Measurements from ENCODE around the gene GPR4. TPM values are rescaled to one million over a fixed set of nuclear protein-coding genes. Genes with fewer than 3 reads are reported as not detected.

GPR4 gene
- total RNA-seq, 2 experiments from 2014 or later: not detected

GRCh38 chr19:45569619-45570421 is 32.2 kb downstream of the GPR4 start:
- intact Hi-C loops (cut with DNase I, micrococcal nuclease): loop anchor here in 1 of 2 experiments (1.0 to 2.0 kb wide), 2 partner anchors 27 to 47 kb away; no protein-coding TSS in a partner anchor
- Mint-ChIP-seq H3K27me3 (no peaks in the 10 kb centered on the region), H3K9me3 (ENCODE audit: low read depth) (no peaks in the 10 kb centered on the region), H3K36me3 (ENCODE audit: low read depth) (peaks cover 3% of the 10 kb centered on the region), H3K4me1 (peaks cover 4% of the 10 kb centered on the region), H3K27ac (peak overlapping the region; percentile 49), H3K4me3 (no peak overlapping the region)
- CTCF ChIA-PET: interaction anchor here (0.7 to 1.8 kb wide), 4 partner anchors 11 to 108 kb away, joined by 3 to 8 read pairs (median 5); no protein-coding TSS in a partner anchor
- DNase-seq (peak; percentile 84), ATAC-seq (peak; percentile 87)
- POLR2A ChIA-PET: no interaction called here

- POLR2A ChIA-PET: no interaction called here
- DNase-seq (no peak), ATAC-seq (peak; percentile 51)
- peaks cover 12% of the 10 kb centered on the region for H3K4me1 Mint-ChIP-seq
- H3K27me3 Mint-ChIP-seq: no peaks in the 10 kb centered on the region
- intact Hi-C loops (cut with DNase I, micrococcal nuclease): loop anchor here in 1 of 2 experiments (2.0 kb wide), 1 partner anchor 28 kb away; no protein-coding TSS in a partner anchor
- CTCF ChIA-PET: no interaction called here
- peaks cover 3% of the 10 kb centered on the region for H3K36me3 Mint-ChIP-seq (ENCODE audit: low read depth)
- no peak overlapping the region for H3K4me3 Mint-ChIP-seq
- H3K27ac Mint-ChIP-seq: no peak overlapping the region
- H3K9me3 Mint-ChIP-seq (ENCODE audit: low read depth): no peaks in the 10 kb centered on the region
These were observed 33.3 kb downstream of the GPR4 start for GRCh38 chr19:45568732-45569131.

DNA sequence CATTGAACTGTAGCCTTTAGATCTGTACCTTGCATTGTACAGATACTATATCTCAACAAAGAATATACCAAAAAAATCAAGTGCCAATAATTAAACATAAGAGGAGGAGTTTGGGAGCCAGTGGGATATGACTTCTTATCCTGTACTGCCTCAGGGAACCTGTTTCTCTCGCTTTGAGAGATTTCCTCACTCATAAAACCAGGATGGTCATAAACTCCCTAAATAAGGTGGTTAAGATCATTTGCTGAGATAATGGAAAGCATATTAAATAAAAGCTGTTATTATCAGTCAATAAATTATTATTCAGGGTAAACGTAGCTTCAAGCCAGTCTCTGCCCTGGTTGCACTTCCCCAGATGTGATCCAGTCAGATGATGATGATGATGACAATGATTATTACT is 34.4 kb downstream of the GPR4 start:
- ChIA-PET POLR2A (interaction anchor here (0.6 kb wide), 1 partner anchor 9 kb away, joined by 3 read pairs; no protein-coding TSS in a partner anchor), CTCF (interaction anchor here (0.7 to 2.5 kb wide), 4 partner anchors 8 to 40 kb away, joined by 3 to 14 read pairs (median 4); no protein-coding TSS in a partner anchor)
- Mint-ChIP-seq H3K9me3 (ENCODE audit: low read depth) (no peaks in the 10 kb centered on the region), H3K4me1 (peaks cover 21% of the 10 kb centered on the region), H3K36me3 (ENCODE audit: low read depth) (peaks cover 3% of the 10 kb centered on the region), H3K27ac (no peak overlapping the region), H3K27me3 (no peaks in the 10 kb centered on the region), H3K4me3 (no peak overlapping the region)
- intact Hi-C loops (cut with DNase I, micrococcal nuclease): loop anchor here in 1 of 2 experiments (2.0 kb wide), 1 partner anchor 29 kb away; no protein-coding TSS in a partner anchor
- DNase-seq: no peak
- ATAC-seq: no peak

- H3K4me1 Mint-ChIP-seq: peaks cover 24% of the 10 kb centered on the region
- ChIA-PET CTCF (no interaction called here), POLR2A (no interaction called here)
- no peak for DNase-seq
- H3K4me3 Mint-ChIP-seq: no peak overlapping the region
- H3K27me3 Mint-ChIP-seq: no peaks in the 10 kb centered on the region
- H3K27ac Mint-ChIP-seq: peak overlapping the region; percentile 30
- H3K9me3 Mint-ChIP-seq (ENCODE audit: low read depth): no peaks in the 10 kb centered on the region
- intact Hi-C loops (cut with DNase I, micrococcal nuclease): loop anchor here in 1 of 2 experiments (5.0 kb wide), 1 partner anchor 122 kb away; no protein-coding TSS in a partner anchor
- ATAC-seq: peak; percentile 48
- H3K36me3 Mint-ChIP-seq (ENCODE audit: low read depth): no peaks in the 10 kb centered on the region
These were observed 37.8 kb downstream of the GPR4 start for GRCh38 chr19:45564131-45564780.

DNA sequence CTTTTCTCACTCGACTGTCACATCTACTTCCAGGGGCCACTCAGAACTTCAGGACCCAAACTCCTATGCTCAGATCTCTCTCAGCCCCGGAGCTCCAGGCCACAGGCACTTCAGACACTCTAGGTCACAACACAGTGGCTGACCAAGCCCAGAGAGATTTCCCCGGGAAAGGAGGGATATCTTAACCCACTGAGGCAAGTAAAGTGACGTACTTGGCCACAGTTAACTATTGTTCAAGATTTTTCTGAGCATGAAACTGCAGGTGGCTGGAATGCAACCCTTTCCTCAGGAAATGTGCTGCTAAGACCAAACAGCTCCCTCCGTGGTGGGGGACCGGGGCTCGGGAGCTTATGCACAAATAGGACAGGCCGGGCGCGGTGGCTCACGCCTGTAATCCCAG is 41.3 kb downstream of the GPR4 start:
- H3K4me3 Mint-ChIP-seq: no peak overlapping the region
- DNase-seq (no peak), ATAC-seq (no peak)
- H3K27ac Mint-ChIP-seq: no peak overlapping the region
- POLR2A ChIA-PET: no interaction called here
- H3K9me3 Mint-ChIP-seq (ENCODE audit: low read depth): no peaks in the 10 kb centered on the region
- H3K4me1 Mint-ChIP-seq: peaks cover 34% of the 10 kb centered on the region
- H3K36me3 Mint-ChIP-seq (ENCODE audit: low read depth): no peaks in the 10 kb centered on the region
- CTCF ChIA-PET: no interaction called here
- no peaks in the 10 kb centered on the region for H3K27me3 Mint-ChIP-seq
- intact Hi-C loops (cut with DNase I, micrococcal nuclease): loop anchor here in 1 of 2 experiments (5.0 kb wide), 1 partner anchor 118 kb away; no protein-coding TSS in a partner anchor

- POLR2A ChIA-PET: no interaction called here
- no peak overlapping the region for H3K27ac Mint-ChIP-seq
- intact Hi-C loops (cut with DNase I, micrococcal nuclease): loop anchor here in 1 of 2 experiments (5.0 kb wide), 1 partner anchor 118 kb away; no protein-coding TSS in a partner anchor
These were observed 42.0 kb downstream of the GPR4 start for GRCh38 chr19:45560038-45560437.

GRCh38 chr19:45558399-45558878 is 43.6 kb downstream of the GPR4 start:
- peak; percentile 99 for ATAC-seq
- Mint-ChIP-seq H3K27ac (peak overlapping the region; percentile 5), H3K4me1 (peaks cover 25% of the 10 kb centered on the region), H3K9me3 (ENCODE audit: low read depth) (no peaks in the 10 kb centered on the region), H3K4me3 (no peak overlapping the region), H3K27me3 (no peaks in the 10 kb centered on the region), H3K36me3 (ENCODE audit: low read depth) (no peaks in the 10 kb centered on the region)
- ChIA-PET CTCF (interaction anchor here (0.5 to 1.7 kb wide), 32 partner anchors 9 to 652 kb away, joined by 3 to 14 read pairs (median 4); partner anchors contain the start of genes APOE, CCDC61, OPA3 and QPCTL), POLR2A (interaction anchor here (0.5 to 1.6 kb wide), 7 partner anchors 9 to 380 kb away, joined by 3 to 11 read pairs (median 3); partner anchors contain the start of genes FOSB and TRAPPC6A)
- DNase-seq: peak; percentile 87
- intact Hi-C loops (cut with DNase I, micrococcal nuclease): loop anchor here (1.0 to 5.0 kb wide), 6 partner anchors 26 to 131 kb away; partner anchors contain the start of genes OPA3 (in 1 of the 2) and PPM1N (in 1 of the 2)

More at GRCh38 chr19:45560038-45560437, 42.0 kb downstream of the GPR4 start:
- no peak for ATAC-seq
- no peaks in the 10 kb centered on the region for H3K9me3 Mint-ChIP-seq (ENCODE audit: low read depth)
- H3K4me3 Mint-ChIP-seq: no peak overlapping the region
- H3K36me3 Mint-ChIP-seq (ENCODE audit: low read depth): no peaks in the 10 kb centered on the region
- H3K4me1 Mint-ChIP-seq: peaks cover 34% of the 10 kb centered on the region
- DNase-seq: no peak
- no peaks in the 10 kb centered on the region for H3K27me3 Mint-ChIP-seq
- CTCF ChIA-PET: interaction anchor here (1.0 kb wide), 1 partner anchor 8 kb away, joined by 4 read pairs; no protein-coding TSS in a partner anchor

DNA sequence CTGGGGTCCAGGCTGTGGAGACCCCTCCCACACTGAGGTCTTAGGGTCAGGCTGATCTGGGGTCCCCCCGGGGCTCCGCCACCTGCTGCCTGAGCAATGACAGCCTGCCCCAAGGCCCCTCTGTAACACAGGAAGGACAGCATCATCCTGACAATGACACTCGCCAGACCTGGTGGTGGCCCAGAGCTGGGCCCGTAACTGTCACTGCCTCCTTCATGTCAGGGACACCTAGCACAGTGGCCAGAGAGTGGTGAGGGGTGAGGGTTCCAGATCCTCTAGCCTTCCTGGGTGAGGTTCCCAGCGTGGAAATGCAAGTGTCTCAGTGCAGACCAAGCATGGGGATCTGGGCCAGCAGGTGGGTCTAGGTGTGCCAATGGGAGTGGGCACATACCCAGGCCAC is 45.2 kb downstream of the GPR4 start:
- peak overlapping the region; percentile 5 for H3K27ac Mint-ChIP-seq
- no peaks in the 10 kb centered on the region for H3K9me3 Mint-ChIP-seq (ENCODE audit: low read depth)
- no peaks in the 10 kb centered on the region for H3K27me3 Mint-ChIP-seq
- ChIA-PET CTCF (interaction anchor here (0.5 to 1.2 kb wide), 3 partner anchors 13 to 182 kb away, joined by 3 read pairs; no protein-coding TSS in a partner anchor), POLR2A (no interaction called here)
- DNase-seq: no peak
- H3K4me3 Mint-ChIP-seq: no peak overlapping the region
- H3K36me3 Mint-ChIP-seq (ENCODE audit: low read depth): peaks cover 5% of the 10 kb centered on the region
- intact Hi-C loops (cut with DNase I, micrococcal nuclease): loop anchor here in 1 of 2 experiments (5.0 kb wide), 1 partner anchor 130 kb away; no protein-coding TSS in a partner anchor
- ATAC-seq: no peak
- peaks cover 17% of the 10 kb centered on the region for H3K4me1 Mint-ChIP-seq

DNA sequence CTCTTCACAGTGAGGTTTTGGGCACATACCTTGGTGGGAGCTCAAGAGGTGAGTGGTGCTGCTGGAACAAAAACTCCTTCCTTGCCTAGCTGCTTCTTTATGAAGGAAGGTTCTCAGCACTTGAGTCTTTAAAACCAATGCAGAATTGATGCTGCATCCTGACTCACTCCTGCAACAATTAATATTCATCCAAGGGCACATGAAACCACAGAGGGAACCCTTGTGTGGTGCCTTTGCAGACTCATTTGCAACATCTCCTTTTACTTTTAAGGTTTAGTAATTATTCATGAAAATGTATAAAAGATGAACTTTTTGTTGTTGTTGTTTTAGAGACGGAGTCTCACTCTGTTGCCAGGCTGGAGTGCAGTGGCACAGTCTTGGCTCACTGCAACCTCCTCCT is 47.5 kb downstream of the GPR4 start:
- DNase-seq: no peak
- Mint-ChIP-seq H3K36me3 (ENCODE audit: low read depth) (peaks cover 8% of the 10 kb centered on the region), H3K27me3 (no peaks in the 10 kb centered on the region), H3K9me3 (ENCODE audit: low read depth) (no peaks in the 10 kb centered on the region), H3K4me3 (no peak overlapping the region), H3K4me1 (peaks cover 10% of the 10 kb centered on the region), H3K27ac (no peak overlapping the region)
- no peak for ATAC-seq
- POLR2A ChIA-PET: interaction anchor here (0.7 kb wide), 1 partner anchor 17 kb away, joined by 4 read pairs; no protein-coding TSS in a partner anchor
- intact Hi-C loops (cut with DNase I, micrococcal nuclease): no loop called here
- CTCF ChIA-PET: no interaction called here

DNA sequence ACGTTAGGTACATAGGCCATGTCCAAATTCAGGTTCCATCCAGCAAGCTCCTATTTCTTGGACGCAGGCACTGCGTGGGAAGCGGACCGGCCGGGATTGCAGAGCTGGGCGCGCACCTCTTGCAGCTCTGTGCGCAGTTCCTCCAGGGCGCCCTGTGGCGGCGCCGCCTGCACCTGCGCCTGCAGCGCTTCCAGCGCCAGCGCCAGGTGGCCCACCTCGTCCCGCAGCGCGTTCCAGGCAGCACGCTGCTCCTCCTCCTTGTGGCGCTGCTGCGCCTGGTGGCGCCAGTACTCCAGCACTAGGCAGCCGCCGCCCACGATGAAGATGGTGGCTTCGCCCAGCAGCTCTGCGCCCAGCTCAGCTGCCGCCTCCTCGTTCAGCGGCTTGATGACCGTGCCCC is 48.5 kb downstream of the GPR4 start:
- CTCF ChIA-PET: interaction anchor here (0.6 kb wide), 1 partner anchor 21 kb away, joined by 3 read pairs; no protein-coding TSS in a partner anchor
- POLR2A ChIA-PET: interaction anchor here (0.8 kb wide), 1 partner anchor 73 kb away, joined by 3 read pairs; no protein-coding TSS in a partner anchor
- H3K4me1 Mint-ChIP-seq: peaks cover 4% of the 10 kb centered on the region
- ATAC-seq (no peak), DNase-seq (no peak)
- peaks cover 8% of the 10 kb centered on the region for H3K36me3 Mint-ChIP-seq (ENCODE audit: low read depth)
- intact Hi-C loops (cut with DNase I, micrococcal nuclease): no loop called here
- H3K9me3 Mint-ChIP-seq (ENCODE audit: low read depth): no peaks in the 10 kb centered on the region
- H3K4me3 Mint-ChIP-seq: no peak overlapping the region
- H3K27me3 Mint-ChIP-seq: no peaks in the 10 kb centered on the region
- no peak overlapping the region for H3K27ac Mint-ChIP-seq

All from activated CD4-positive, alpha-beta T cell treated with anti-CD3 and anti-CD28 coated beads for 36 hours (primary cell).